Activated CD4-positive, CD25-positive, alpha-beta regulatory T cell treated with anti-CD3 and anti-CD28 coated beads, Interleukin-2, amount 50 U/mL, for 16 hours (primary cell): Measurements from ENCODE around the gene GLO1.
"Not testable (repeated sequence)": the region's sequence is repeated elsewhere in the genome, so short reads cannot be mapped to it uniquely, and the experiment has no call there.

Source experiments
- DNase-seq: peaks from one replicate; pipeline ENCODE4 v3.0.0-alpha.2; 2020; ENCODE audit warnings: low read depth, low spot score

Gene GLO1

DNA sequence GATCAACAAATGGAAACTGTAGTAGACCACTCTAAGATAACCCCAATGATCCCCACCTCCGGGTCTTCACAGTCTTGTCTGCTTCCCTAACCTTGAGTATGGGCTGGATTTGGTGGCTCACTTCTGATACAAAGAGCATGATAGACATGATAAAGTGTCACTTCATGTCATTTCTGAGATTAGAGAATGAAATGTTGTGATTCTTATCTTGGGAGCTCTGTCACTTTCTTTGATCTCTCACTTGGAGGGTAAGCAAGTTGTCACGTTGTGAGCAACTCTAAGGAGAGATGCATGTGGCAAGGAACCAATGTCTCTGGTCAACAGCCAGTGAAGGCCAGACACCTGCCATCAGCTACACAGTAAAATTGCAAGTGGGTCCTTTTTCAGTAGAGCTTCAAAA lies 3.0 kb upstream of the GLO1 start:
- DNase-seq: no peak

DNA sequence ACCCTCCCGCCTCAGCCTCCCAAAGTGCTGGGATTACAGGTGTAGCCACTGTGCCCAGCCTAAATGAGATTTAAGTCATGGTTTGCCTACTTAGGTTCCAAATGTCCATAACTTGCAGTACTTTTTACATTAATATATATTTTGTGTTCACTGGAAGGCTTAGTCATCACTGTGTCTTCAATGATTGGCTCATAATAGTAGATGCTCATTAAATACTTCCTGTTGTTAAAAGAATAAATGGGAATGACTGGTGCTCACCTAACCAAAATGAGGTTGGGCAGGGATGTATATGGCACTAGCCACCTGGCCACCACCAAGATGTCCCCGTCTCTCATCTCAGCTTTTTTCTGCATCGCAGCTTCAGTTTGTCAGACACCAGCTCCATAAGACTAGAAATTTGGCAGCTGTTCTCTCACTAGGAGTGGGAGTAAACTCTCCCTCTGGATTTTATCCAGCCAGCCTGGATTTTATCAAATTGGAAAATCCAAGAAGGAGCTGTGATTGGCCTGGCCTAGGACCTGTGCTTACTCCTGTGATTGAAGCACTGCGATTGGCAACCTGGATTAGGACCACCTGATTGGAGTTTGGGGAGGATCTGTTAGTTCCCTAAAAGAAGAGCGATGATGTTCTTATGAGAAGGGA lies 1.1 kb upstream of the GLO1 start:
- DNase-seq: no peak

GRCh38 chr6:38701551-38701950 lies 1.4 kb downstream of the GLO1 start:
- DNase-seq: no peak

DNA sequence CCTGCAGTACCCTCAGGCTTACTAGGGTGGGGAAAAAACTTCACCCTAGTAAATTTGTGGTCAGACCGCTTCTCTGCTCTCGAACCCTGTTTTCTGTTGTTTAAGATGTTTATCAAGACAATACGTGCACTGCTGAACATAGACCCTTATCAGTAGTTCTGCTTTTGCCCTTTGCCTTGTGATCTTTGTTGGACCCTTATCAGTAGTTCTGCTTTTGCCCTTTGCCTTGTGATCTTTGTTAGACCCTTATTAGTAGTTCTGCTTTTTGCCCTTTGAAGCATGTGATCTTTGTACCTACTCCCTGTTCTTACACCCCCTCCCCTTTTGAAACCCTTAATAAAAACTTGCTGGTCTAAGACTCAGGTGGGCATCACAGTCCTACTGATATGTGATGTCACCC lies 3.2 kb downstream of the GLO1 start:
- not testable (repeated sequence) for DNase-seq

- no peak for DNase-seq
Observed at GRCh38 chr6:38697846-38698245, 5.1 kb downstream of the GLO1 start.

DNA sequence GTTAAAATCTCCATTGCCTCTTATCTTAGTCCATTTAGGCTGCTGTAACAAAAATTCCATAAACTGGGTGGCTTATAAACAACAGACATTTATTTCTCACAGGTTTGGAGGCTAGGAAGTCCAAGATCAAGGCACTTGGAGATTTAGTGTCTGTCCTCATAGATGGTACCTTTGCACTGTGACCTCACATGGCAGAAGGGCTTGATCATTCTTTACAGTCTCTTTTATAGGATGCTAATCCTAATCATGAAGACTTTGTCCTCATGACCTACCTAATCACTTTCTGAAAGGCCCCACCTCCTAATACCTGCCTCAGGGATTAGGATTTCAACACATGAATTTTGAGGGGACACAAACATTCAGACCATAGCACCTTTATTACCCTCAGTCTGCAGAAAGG lies 6.6 kb downstream of the GLO1 start:
- DNase-seq: no peak

DNA sequence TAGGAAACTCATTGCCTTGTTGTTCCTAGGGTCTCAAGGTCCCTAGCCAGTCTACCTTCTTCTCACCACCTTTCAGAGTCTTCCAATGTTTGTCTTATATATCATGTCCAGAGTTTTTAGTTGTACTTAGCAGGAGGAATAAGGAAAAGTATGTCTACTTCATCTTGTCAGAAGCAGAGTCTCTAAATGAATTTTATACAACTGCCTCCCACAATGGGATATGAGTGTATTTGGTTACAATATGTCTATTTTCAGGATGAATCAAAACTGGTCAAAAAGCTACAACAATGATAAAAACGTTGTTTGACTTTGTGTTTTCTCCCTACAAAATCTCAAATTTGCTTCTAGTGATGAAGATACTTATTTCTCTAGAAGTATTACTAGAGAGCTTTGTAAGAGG lies 7.0 kb downstream of the GLO1 start:
- DNase-seq: no peak

GRCh38 chr6:38695227-38695900 lies 7.6 kb downstream of the GLO1 start:
- no peak for DNase-seq

- DNase-seq: no peak
Observed at GRCh38 chr6:38688579-38689087, 14.3 kb downstream of the GLO1 start.

DNA sequence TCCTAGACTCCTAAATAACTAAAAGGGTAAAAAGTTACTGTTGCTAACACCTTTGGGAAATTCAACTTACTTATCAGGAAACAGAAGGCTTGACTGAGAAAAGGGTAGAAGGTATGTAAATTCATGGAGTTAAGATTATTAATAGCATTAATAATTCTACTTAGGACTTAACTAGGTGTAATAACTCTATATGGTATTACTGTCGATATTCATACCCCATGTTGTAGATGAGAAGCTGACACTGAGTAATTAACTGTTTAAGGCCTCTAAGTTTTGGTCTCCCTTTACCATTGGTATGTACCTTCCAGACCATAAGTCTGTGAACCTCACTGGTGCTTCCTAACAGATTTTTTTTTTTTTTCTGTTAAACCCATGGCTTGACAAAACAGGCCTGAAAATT lies 15.4 kb downstream of the GLO1 start:
- DNase-seq: no peak

- DNase-seq: no peak
Observed at GRCh38 chr6:38687043-38687353, 15.9 kb downstream of the GLO1 start.

GRCh38 chr6:38686270-38687042 lies 16.5 kb downstream of the GLO1 start:
- no peak for DNase-seq

DNA sequence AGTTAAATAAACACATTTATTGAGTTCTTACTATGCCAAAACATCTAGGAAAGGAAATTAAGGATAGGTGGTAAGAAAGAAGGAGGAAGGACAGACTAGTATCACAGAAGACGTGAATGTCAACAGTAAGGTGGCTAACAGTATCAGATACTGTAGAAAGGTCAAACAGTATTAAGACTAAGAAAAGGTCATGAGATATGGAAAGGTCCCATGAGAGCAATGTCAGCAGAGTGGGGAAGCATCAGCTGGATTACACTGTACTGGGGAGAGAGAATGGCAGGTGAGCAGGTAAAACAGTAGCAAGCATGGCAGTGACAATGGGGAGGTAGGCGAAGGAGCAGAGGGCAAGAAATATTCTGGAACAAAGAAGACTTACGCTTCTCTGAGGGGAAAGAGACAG lies 18.0 kb downstream of the GLO1 start:
- DNase-seq: no peak

DNA sequence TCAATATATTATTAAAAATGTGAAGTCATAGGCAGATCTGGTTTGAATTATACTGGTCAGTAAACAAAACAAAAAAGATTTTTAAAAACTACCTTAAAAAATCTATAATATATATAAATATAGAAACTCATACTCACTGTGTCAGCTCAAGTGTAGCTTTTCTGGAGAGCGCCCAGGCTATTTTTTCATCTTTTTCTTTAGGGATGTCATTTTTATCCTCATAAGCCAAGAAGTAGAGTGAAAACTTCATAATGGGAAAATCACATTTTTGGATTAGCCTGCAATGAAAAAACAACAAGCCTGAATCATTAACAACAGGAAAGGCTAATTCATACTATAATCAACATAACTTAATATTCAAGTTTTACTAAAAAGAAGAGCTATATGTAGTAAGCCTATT lies 18.7 kb downstream of the GLO1 start:
- DNase-seq: no peak

DNA sequence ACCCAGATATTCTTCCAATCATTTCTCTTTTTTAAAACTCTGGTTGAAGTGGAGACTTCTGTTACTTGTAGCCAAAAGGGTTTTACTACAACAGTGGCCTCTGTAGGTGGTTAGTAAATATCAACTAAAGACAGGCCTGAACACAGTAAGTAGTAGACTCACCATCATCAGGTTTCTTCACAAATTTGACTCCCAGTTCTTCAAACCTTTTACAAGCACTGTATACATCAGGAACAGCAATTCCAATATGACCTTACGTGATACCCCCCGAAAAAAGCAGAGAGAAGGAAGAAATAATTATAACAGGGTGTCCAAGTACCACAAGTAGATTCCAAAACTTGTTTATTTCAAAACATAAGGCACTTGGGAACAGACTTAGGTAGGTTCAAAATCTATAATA lies 21.1 kb downstream of the GLO1 start:
- no peak for DNase-seq

- no peak for DNase-seq
Observed at GRCh38 chr6:38679668-38680067, 23.3 kb downstream of the GLO1 start.

DNA sequence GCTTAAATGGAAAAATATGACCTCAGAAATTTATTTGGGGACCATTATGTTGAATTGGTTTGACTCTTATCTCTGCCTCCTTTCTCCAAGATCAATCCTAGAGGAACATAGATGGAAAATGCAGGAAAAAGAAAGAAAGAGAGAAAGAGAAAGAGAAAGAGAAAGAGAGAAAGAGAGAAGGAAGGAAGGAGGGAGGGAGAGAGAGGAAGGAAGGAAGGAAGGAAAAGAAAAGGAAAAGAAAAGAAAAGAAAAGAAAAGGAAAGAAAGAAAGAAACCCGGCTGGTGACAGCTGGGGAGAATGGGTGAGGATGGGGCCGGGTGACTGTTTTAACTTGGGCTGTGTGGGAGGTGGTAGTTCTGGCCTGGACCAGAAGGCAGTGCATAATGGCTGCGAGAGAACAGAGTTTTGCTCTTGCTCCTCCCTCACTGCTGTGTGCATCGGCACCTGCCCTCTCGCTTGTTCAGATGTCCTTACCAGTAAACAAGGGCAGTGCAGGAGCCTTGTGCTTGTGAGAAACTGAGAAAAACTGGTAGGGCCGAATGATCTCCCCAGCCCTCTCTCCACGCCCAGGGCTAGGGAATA lies 24.7 kb downstream of the GLO1 start:
- no peak for DNase-seq

GRCh38 chr6:38676974-38677544 lies 25.9 kb downstream of the GLO1 start:
- no peak for DNase-seq

DNA sequence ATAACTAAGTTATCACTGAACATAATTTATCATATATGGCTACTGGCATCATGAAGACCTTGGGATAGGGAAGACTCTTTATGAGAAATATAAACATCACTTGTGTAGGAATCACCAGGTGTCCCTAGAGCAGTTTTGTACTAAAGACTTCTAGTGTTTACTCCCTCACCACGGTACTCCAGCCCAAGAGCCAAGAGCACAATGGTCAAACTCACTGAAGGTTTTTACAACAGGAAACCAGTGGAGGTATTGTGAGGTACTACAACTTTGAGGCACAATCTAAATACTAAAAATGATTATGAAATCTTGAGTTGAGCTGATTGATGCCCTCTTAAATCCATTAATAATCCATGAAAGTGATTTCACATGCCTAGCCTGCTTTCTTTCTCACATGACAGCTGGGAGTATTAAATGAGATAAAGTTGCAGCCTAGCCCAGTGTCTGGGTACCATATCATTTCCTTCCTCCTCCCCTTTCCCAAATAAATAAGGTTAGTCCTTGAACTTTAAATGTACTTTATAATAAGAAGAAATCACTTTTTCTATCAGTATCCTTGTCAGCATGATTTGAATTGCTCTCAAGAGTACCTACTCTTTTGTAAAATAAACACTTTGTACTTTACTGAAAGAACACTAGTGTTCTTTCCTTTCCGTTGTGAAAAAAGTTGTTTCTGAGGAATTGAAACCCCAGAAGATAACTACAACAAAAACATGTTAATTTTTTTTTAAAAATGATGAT lies 26.5 kb downstream of the GLO1 start:
- DNase-seq: no peak

DNA sequence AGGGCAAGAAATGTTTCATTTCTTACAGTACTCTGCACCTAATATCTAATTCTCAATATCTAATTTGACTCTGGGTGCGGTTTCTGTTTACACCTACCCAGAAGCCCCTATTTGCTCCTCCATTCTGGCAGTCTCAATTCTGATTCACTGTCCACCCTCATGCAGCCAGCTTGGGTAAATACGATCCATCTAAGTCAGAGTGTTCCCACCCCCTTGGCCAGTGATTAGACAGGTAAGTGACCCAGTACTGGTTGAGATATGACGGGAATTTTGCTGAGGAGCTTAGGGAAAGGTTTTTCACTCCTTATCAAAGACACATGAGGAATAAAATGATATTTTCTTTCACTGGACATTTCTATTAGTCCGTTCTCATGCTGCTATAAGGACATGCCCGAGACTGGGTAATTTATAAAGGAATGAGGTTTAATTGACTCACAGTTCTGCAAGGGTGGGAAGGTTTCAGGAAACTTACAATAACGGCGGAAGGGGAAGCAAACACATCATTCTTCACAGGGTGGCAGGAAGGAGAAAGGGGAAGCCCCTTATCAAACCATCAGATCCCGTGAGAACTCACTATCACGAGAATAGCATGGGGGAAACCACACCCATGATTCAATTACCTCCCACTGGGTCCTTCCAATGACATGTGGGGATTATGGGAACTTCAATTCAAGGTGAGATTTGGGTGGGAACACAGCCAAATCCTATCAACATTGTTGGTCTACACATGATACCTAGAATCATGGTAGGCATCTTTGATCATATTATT lies 29.4 kb downstream of the GLO1 start:
- DNase-seq: no peak
